GM18951 (cell line): ENCODE results near the gene ULK4.
"Not testable (repeated sequence)": the region's sequence is repeated elsewhere in the genome, so short reads cannot be mapped to it uniquely, and the experiment has no call there.

Experiments used
- POLR2A ChIP-seq: IDR thresholded peaks from 4 replicates; pipeline ENCODE4 v1.6.1; 2011; ENCODE audit warnings: mild to moderate bottlenecking; ENCODE audit not compliant: insufficient read length, insufficient read depth; ENCODE audit errors: extremely low read depth
- in situ Hi-C: fragments of 300-500 bp; cut with MboI; formaldehyde crosslinking; loops from one replicate; pipeline ENCODE4 v1.12.0; 2022; ENCODE audit warnings: low sequenced_read_pairs, mixed read lengths, inconsistent platforms; ENCODE audit not compliant: unreplicated experiment

Gene ULK4

DNA sequence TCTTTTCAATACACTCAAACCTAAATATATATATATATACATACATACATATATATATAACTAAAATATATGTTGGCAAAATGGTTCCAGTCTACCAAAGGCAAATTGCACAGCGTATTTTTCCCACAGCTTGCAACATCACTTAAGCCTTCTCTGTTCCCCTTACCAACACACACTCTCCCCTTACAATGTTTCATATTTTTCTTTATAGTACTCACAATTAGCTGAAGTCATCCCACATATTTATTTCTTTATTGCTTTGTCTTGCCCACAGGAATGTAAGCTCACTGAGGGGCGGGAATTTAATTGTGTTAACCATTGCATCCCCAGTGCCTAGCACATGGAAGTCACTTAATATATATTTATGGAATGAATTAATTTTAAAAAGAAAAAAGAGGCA is 288.3 kb downstream of the ULK4 start:
- TF ChIP-seq POLR2A: no peak
- in situ Hi-C loops: no loop called here

DNA sequence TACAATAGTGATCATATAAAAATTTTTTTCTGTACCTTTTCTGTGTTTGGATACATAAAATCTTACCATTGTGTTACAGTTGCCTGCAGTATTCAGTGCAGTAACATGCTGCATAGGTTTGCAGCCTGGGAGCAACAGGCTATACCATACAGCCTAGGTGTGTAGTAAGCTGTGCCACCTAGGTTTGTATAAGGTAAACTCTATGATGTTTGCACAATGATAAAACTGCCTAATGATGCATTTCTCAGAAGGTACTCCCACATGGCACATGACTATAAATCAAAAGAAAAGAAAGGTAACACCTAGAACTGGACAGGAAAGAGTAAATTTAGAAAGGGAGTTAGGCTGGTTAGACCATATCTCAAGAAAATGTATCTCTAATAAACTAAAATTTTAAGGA is 293.5 kb downstream of the ULK4 start:
- no peak for TF ChIP-seq POLR2A
- in situ Hi-C loops: no loop called here

DNA sequence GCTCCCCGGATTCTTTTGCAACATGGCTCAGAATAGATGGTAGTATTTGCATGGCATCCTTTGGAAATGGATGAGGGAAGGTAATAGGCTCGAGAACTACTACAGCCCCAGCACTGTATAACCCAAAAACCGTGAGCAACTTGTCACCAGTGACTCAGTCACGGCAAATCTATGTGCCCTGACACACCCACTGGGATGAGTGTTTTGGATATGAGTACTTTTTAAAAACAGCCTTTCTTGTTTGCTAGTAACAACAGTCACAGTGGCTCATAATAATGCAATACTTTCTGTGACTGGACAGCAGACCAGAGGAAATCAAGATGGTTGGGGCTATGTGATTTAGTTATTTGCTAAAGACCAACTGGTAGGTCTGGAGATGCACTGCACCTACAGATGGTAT is 299.6 kb downstream of the ULK4 start:
- in situ Hi-C loops: no loop called here

DNA sequence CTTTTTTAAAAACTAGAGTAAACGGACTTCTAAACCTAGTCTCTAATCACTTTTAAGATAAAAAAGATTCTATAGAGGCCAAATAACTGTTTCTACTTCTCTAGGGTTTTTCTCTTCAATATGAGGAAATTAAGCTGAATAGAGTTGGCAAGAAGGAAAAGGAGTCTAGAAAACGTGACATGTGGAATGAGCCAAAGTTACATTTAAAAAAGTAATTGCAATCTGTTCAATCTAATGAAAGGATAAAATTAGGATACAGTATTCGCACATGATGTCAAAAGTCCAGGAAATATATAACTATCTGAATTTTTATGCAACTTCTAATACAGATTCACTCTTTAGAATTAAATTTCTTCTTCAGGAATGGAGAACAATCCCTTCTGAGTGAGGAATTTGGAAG is 300.1 kb downstream of the ULK4 start:
- in situ Hi-C loops: no loop called here

More for the DNA sequence above, 299.6 kb downstream of the ULK4 start:
- no peak for TF ChIP-seq POLR2A

DNA sequence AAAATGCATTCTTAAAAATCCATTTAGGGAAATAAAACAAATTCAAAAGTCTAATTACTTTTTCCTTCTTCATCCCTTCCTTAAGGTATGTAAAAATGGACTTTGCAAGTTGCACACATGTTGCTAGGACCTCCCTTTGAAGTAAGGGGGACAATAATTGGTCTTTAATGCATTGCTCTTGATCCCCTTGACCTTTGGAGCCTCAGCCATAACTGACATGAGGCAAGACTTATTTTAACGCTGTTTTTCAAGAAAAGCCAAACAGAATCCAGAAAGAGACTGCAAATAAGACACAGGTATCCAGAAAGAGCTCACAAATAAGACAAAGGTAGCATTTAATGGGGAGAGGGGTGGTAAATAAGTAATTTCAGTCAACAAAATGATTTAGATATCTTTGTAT is 301.4 kb downstream of the ULK4 start:
- TF ChIP-seq POLR2A: no peak
- in situ Hi-C loops: no loop called here

More for the DNA sequence above, 300.1 kb downstream of the ULK4 start:
- no peak for TF ChIP-seq POLR2A

DNA sequence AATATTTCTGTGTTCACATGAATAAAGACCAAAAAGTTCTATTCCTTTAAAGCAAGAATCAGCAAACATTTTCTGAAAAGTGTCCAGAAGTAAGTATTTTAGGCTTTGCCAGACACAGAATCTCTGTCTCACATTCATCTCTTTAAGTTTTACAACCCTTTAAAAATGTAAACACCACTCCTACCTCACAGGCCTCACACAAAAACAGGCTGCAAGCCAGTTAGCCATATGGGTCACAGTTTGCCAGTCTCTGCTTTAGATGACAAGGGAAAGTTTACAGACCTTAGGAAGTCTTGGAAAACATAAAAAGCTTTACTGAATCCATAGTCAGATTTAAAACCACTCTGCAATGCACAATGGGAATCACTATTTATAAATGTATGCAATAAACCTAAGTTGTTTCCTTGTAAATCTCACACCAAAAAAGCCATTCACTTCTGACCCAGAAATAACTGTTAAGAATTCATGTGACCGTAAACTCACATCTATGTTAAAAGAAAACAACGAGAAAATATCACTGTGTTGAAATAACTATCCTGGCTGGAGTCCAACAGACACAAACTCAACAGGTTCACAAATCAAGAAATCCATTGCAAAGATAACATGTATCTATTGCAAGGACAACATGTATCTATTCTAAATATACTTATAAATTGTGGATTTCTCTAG is 308.2 kb downstream of the ULK4 start:
- no peak for TF ChIP-seq POLR2A

DNA sequence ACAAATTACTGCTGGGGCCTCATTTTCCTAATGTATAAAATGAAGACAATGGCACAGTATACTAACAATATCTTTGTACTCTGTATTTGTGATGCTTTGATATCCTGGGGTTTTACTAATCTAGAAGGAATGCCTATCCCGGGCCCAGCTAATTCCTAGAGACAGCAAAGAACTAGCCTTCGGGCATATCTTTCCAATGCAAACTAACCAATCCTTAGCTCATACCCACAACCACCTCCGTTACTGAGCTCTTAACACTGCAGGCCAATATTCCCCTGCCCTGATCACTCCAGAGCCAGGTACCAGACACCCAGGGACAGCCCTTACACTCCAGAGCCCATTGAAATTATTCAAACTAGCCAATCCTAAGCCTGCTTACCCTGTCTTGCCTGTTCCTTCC is 309.0 kb downstream of the ULK4 start:
- no peak for TF ChIP-seq POLR2A
- in situ Hi-C loops: no loop called here

More for the DNA sequence above, 308.2 kb downstream of the ULK4 start:
- in situ Hi-C loops: no loop called here

DNA sequence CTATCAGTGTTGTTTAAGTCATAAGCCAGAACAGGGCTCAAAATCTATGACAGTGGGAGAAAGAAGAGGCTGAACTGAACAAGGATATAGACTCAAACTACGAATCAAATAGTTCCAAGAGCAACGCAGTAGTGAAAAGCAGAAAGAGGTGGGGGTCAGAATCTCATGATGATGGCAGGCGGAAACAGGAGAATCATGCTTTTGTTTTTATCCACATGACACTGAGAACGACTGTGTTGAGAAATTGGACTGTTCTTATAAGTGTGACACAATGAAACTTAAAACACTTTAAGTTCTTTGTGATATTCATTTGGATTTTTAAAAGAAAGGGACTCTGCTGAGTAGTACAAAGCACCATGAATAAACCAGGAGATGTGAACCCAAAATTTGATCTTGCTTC is 309.4 kb downstream of the ULK4 start:
- TF ChIP-seq POLR2A: no peak
- in situ Hi-C loops: no loop called here

DNA sequence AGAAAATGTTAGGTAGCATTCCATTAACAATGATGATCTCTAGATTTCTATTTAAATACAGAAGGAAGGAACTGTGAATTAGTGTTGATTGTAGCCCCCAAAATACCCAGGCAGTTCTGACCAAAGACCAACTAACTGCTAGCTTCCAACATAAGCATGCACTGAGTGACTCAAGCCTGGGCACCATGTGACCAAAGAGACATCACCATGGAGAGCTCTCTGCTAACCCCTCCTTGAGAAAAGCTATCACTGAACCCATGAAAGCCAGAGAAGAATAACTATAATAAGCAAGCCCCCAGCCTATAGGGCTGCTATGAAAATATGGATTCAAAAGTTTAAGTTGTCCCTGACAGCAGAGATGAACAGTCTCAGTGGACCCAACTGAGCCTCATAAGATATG is 310.2 kb downstream of the ULK4 start:
- no peak for TF ChIP-seq POLR2A
- in situ Hi-C loops: no loop called here

DNA sequence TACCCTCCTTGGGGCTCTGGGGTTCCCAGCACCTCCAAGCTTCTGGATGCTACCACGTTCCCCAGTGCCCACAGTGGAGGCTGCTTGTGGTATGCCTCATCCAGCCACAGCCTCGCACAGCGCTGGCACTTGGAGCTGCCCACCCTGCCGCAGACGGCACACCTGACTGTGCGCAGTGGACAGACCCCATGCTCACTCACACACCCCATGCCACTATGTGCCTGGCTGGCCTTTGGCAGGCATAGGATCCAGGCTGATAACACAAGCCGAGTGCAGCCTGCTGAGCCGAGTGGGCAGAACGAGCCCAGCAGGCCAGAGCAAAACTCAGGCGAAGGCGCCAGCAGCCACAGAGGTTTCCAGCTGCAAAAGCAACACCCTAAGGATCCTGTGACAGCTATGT is 311.5 kb downstream of the ULK4 start:
- TF ChIP-seq POLR2A: no peak
- in situ Hi-C loops: no loop called here

DNA sequence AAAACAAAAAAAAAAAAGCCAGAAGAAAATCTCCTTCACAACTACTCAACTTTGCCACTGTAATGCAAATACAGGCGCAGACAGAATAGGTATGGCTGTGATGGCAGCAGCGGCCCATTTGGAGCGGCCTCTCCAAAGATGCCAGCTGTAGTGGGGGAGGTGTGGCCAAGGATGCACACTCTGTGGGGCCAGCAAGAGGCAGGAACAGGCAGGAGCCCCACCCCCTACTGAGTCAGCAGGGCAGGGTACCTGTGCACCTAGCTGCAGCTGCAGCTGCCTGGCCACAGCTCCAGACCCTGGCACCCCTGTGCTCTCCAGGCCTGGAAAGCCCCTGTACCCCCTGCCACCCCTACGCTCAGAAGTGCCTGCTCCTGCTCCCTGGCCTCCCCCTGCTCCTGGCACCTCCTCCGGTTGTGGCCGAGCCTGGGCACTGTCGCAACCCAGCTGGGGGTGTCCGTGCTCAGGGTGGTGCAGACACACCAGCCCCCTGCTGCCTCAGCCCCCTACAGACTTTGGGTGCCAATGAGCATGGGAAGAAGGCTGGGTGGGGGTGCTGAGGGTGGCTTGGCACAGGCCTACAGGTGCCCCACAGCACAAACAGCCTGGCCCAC is 312.7 kb downstream of the ULK4 start:
- in situ Hi-C loops: no loop called here

DNA sequence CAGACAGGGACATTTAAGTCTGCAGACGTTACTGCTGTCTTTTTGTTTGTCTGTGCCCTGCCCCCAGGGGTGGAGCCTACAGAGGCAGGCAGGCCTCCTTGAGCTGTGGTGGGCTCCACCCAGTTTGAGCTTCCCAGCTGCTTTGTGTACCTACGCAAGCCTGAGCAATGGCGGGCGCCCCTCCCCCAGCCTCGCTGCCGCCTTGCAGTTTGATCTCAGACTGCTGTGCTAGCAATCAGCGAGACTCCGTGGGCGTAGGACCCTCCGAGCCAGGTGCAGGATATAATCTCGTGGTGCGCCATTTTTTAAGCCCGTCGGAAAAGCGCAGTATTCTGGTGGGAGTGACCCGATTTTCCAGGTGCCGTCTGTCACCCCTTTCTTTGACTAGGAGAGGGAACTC is 314.2 kb downstream of the ULK4 start:
- in situ Hi-C loops: not testable (repeated sequence)

More for the DNA sequence above, 312.7 kb downstream of the ULK4 start:
- TF ChIP-seq POLR2A: no peak

DNA sequence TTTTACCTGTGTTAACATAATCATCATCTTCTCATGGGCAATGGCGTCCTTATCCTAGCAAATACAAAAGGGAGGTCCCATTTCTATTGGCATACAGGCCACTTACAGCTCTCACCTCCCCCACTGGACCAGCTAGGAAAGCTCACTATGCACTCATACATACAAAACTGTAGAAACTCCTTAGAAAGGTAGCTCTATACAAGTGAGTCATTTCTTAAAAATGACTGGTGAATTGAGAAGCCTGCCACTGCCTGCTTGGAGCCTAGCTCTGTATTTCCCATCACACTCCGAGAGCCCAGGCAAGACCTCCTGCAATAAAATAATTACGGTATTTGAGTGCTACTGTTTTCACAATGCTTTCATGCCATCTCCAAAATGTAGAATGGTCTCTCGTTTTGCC is 321.8 kb downstream of the ULK4 start:
- in situ Hi-C loops: no loop called here

DNA sequence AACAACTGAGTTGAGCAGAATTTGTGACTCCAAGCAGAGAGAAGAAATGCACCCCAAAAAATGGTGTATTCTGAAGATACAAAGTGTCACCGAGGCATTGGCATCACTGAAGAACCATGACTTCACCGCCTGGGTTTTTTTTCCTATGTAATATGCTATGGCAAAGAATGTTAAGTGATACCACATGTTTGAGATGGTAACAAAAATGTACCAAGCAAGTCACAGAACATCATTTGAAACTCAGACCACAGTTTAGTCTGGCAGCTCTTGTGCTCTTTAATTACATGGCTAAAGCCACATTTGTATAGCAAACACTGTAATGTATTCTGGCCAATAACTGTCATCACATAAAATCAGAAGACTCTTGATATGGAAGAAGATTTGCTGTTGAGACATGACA is 323.5 kb downstream of the ULK4 start:
- no peak for TF ChIP-seq POLR2A
- in situ Hi-C loops: no loop called here

More for the DNA sequence above, 321.8 kb downstream of the ULK4 start:
- no peak for TF ChIP-seq POLR2A
